Transverse colon (tissue), 4 donors: ENCODE results near the gene PIK3AP1. TPM values are rescaled to one million over a fixed set of nuclear protein-coding genes. Genes with fewer than 3 reads are reported as not detected.

Source experiments
- DNase-seq: peaks from one replicate; pipeline ENCODE4 v3.0.0-alpha.2; 2019
- H3K27ac ChIP-seq, 4 donors: fragments of 200-600 bp; sonication (generic); 2 replicates each; pipeline ENCODE4 v1.5.1; 2016 to 2018; ENCODE audit warnings: inconsistent platforms in 4 of 4
- H3K27me3 ChIP-seq: fragments of 200-600 bp; sonication (generic); 2 replicates; pipeline ENCODE4 v1.5.1; 2017; ENCODE audit warnings: inconsistent platforms
- H3K36me3 ChIP-seq, 4 donors: fragments of 200-600 bp; sonication (generic); 2 replicates each; pipeline ENCODE4 v1.5.1; 2017 to 2019; ENCODE audit warnings: inconsistent platforms in 4 of 4
- H3K4me1 ChIP-seq, 4 donors: fragments of 200-600 bp; sonication (generic); 2 replicates each; pipeline ENCODE4 v1.5.1; 2017 to 2020; ENCODE audit warnings: inconsistent platforms in 4 of 4
- H3K4me3 ChIP-seq, 4 donors: fragments of 200-600 bp; sonication (generic); 1 replicate in 1 of 4; 2 replicates in 3 of 4; pipeline versions ENCODE4 v1.5.1 to v1.6.1; 2017 to 2019; ENCODE audit warnings: inconsistent platforms in 4 of 4
- H3K9me3 ChIP-seq, 2 donors: fragments of 200-600 bp; sonication (generic); 2 replicates each; pipeline ENCODE4 v1.5.1; 2017 to 2019; ENCODE audit warnings: inconsistent platforms in 2 of 2
- EP300 ChIP-seq: sonication (generic); formaldehyde crosslinking; IDR thresholded peaks from one replicate; pipeline ENCODE4 v1.6.1; 2017; ENCODE audit warnings: antibody characterized with exemption, low read depth
- POLR2A ChIP-seq: fragments of 450-650 bp; IDR thresholded peaks from one replicate; pipeline ENCODE4 v1.6.1; 2016; ENCODE audit warnings: antibody characterized with exemption, mild to moderate bottlenecking, moderate library complexity
- POLR2AphosphoS5 ChIP-seq, 3 donors: sonication (generic); formaldehyde crosslinking; IDR thresholded peaks; one replicate each; pipeline ENCODE4 v1.6.1; 2016; ENCODE audit warnings: antibody characterized with exemption in 3 of 3
- WGBS, 2 donors: methylation state at CpG; one replicate each; pipeline ENCODE4 v1.1.5; 2018; ENCODE audit warnings: low coverage in 1 of 2; 5-methylcytosine and 5-hydroxymethylcytosine counted together
- in situ Hi-C, 4 donors: fragments of 200-750 bp; cut with MboI; loops; one replicate each; pipeline versions ENCODE4 v1.15.0 to v1.15.1; 2017; ENCODE audit warnings: low sequenced_read_pairs in 3 of 4, low pct_ligation_motif_present in 1 of 4, low pct_unique_long_range_greater_than_20kb in 1 of 4
- intact Hi-C: fragments of 100-400 bp; cut with DNase I; formaldehyde crosslinking; loops from one replicate; pipeline ENCODE4 v1.15.1; 2023; ENCODE audit warnings: low total_unique reads
- total RNA-seq, 4 donors: library from RNA; depleted of rRNA; stranded (reverse); fragments of >200 nt; gene quantifications; one replicate each; pipeline ENCODE4 v1.1.0, GENCODE V29; 2016
- TF ChIP-seq, protein P1 (sequence below), 5 experiments: fragments of 200-600 bp in 3 of 5; fragments of 450-650 bp in 2 of 5; sonication (generic) in 3 of 5; IDR thresholded peaks; 1 replicate in 2 of 5; 2 replicates in 3 of 5; pipeline ENCODE4 v1.5.1; 2016 to 2017; ENCODE audit warnings: antibody characterized with exemption in 5 of 5, inconsistent platforms in 3 of 5, mild to moderate bottlenecking in 2 of 5, moderate library complexity in 1 of 5

Gene PIK3AP1
- total RNA-seq, 4 donors from 2014 or later: 6.4 to 42.6 (median 16.3) TPM

DNA sequence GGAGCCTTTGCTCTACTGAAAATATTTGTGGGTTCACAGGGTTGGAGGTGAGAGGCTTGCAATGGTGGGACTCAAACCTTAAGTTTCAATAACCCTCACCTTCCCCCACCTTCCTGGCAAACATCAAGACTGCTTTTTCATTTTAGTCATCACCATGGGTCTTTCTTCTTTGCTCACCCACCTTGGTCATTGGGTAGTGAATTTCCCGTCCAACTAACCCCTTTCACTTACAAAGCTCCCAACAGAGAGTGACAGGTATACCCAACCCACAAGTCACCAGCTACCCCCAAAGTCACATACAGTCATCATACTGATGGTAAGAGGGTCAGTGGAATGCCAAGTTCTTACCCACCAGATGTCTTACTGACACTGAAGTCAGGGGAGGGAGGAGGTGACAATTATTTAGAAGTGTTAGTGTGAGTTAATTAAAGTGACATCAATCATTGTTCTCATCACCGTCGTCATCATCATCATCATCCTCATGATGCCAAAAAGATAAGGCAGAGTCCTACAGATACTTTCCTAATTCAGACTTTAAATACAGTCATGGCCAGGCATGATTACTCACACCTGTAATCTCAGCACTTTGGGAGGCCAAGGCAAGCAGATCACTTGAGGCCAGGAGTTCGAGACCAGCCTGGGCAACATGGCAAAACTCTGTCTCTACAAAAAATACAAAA is 49.0 kb downstream of the PIK3AP1 start:
- in situ Hi-C loops: no loop called here
- TF ChIP-seq POLR2AphosphoS5 (IDR thresholded peaks at IDR 0.05) (no peak), EP300 (no peak), POLR2A (no peak)
- TF ChIP-seq, protein P1, sequence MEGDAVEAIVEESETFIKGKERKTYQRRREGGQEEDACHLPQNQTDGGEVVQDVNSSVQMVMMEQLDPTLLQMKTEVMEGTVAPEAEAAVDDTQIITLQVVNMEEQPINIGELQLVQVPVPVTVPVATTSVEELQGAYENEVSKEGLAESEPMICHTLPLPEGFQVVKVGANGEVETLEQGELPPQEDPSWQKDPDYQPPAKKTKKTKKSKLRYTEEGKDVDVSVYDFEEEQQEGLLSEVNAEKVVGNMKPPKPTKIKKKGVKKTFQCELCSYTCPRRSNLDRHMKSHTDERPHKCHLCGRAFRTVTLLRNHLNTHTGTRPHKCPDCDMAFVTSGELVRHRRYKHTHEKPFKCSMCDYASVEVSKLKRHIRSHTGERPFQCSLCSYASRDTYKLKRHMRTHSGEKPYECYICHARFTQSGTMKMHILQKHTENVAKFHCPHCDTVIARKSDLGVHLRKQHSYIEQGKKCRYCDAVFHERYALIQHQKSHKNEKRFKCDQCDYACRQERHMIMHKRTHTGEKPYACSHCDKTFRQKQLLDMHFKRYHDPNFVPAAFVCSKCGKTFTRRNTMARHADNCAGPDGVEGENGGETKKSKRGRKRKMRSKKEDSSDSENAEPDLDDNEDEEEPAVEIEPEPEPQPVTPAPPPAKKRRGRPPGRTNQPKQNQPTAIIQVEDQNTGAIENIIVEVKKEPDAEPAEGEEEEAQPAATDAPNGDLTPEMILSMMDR (IDR thresholded peaks at IDR 0.05): no peak
- Histone ChIP-seq H3K27me3 (no peaks in the 10 kb centered on the region), H3K4me1 (peaks cover 0 to 30% (median 7%) of the 10 kb centered on the region in 4 donors), H3K4me3 (no peak overlapping the region), H3K9me3 (no peaks in the 10 kb centered on the region), H3K36me3 (no peaks in the 10 kb centered on the region), H3K27ac (no peak overlapping the region)
- intact Hi-C loops: no loop called here
- 80 to 88% methylated on average over 1 to 4 of the region's 4 CpGs for WGBS, 2 donors
- no peak for DNase-seq

DNA sequence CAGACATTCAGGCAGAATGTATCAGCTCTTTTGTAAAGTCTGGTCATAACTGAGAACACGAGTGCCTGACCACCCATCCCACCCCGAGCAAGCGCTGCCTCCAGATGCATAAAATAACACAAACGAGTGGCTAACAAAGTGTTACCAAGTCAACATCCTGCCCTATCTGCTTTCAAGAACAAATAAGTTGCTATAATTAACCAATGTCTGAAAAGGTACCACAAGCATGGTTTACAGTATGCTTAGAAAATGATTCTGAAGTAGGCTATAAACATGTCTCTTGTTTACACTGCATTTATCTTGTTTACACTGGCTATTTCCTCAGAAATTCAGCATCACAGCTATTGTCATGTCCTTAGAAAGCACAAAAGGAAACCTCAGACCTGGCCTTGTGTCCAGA is 49.5 kb downstream of the PIK3AP1 start:
- in situ Hi-C loops: no loop called here
- H3K27me3 ChIP-seq: no peaks in the 10 kb centered on the region
- H3K36me3 ChIP-seq: no peaks in the 10 kb centered on the region
- no peak overlapping the region for H3K4me3 ChIP-seq
- no peak for TF ChIP-seq POLR2A
- H3K9me3 ChIP-seq: no peaks in the 10 kb centered on the region
- no peak for DNase-seq
- WGBS, 2 donors: 17 to 32% methylated on average over 1 to 4 of the region's 4 CpGs
- intact Hi-C loops: no loop called here
- H3K4me1 ChIP-seq: peaks cover 0 to 30% (median 7%) of the 10 kb centered on the region in 4 donors
- H3K27ac ChIP-seq: no peak overlapping the region

GRCh38 chr10:96667401-96667800 is 52.9 kb downstream of the PIK3AP1 start:
- Histone ChIP-seq H3K27me3 (no peaks in the 10 kb centered on the region), H3K4me3 (no peak overlapping the region), H3K4me1 (peaks cover 0 to 20% (median 2%) of the 10 kb centered on the region in 4 donors), H3K9me3 (no peaks in the 10 kb centered on the region), H3K36me3 (no peaks in the 10 kb centered on the region), H3K27ac (no peak overlapping the region)
- DNase-seq: no peak
- TF ChIP-seq, protein P1 (IDR thresholded peaks at IDR 0.05): no peak
- no peak for TF ChIP-seq POLR2AphosphoS5 (IDR thresholded peaks at IDR 0.05)
- no peak for TF ChIP-seq POLR2A
- TF ChIP-seq EP300: no peak
- in situ Hi-C loops: no loop called here
- WGBS, 2 donors: 98 to 100% methylated on average over 3 of the region's 3 CpGs
- intact Hi-C loops: no loop called here

DNA sequence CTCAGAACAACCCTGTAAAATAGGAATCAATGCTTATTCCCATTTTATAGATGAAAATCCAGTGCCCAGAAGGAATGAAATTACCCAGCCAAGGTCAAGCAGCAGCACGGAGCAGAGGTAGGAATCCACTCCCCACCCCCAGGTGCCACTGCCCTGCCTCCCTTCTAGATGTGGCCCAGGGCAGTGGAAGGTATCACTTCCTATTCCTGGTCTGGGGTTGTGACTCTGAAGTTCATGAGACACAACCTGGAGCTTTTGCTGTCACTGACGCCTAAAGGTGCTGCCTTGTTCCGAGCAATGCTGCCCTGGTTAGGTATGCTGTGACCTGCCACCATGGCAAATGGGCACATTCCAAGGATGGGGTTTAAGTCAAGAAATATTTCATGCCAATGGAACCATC is 53.6 kb downstream of the PIK3AP1 start:
- in situ Hi-C loops (no loop called here), intact Hi-C loops (no loop called here)
- Histone ChIP-seq H3K4me3 (no peak overlapping the region), H3K27me3 (no peaks in the 10 kb centered on the region), H3K36me3 (no peaks in the 10 kb centered on the region), H3K9me3 (no peaks in the 10 kb centered on the region), H3K27ac (no peak overlapping the region), H3K4me1 (peaks cover 0 to 20% (median 2%) of the 10 kb centered on the region in 4 donors)
- DNase-seq: no peak
- 85% methylated on average over 3 of the region's 3 CpGs; no CpG with 5 or more reads in 1 of the 2 donors for WGBS, 2 donors
- TF ChIP-seq POLR2AphosphoS5 (IDR thresholded peaks at IDR 0.05) (no peak), EP300 (no peak), POLR2A (no peak)
- TF ChIP-seq, protein P1 (IDR thresholded peaks at IDR 0.05): no peak

- 60 to 76% methylated on average over 6 of the region's 6 CpGs for WGBS, 2 donors
- H3K9me3 ChIP-seq: no peaks in the 10 kb centered on the region
- no peaks in the 10 kb centered on the region for H3K27me3 ChIP-seq
- no peak for DNase-seq
- no peak overlapping the region for H3K4me3 ChIP-seq
- H3K36me3 ChIP-seq: no peaks in the 10 kb centered on the region
- in situ Hi-C loops: no loop called here
- intact Hi-C loops: no loop called here
- H3K27ac ChIP-seq: no peak overlapping the region
- TF ChIP-seq, protein P1 (IDR thresholded peaks at IDR 0.05): no peak
- TF ChIP-seq POLR2A (no peak), EP300 (no peak)
- H3K4me1 ChIP-seq: peaks cover 0 to 11% (median 2%) of the 10 kb centered on the region in 4 donors
Observed at GRCh38 chr10:96665306-96665705, 55.0 kb downstream of the PIK3AP1 start.
